ENCODE measurements around the gene COMMD8.

DNA sequence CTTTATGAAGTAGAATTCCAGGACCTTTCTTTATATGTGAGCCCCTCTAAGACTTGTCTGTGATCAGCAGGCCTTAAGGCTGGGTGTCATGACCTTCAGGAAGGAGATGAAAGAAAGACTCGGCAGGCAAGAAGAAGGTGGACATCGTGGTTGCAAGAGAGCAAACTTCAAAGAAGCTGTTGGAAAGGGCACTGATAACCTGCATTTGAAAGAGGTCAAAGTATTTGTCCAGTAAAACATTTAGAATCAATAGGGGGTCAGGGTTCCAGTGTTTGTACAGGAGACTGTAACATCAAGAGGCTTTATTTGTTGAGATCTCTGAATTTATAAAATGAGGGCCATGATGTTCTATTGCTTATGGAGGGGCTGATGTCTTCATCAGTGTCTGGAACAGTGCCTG lies 44.2 kb downstream of the COMMD8 start:
- TF ChIP-seq POLR2AphosphoS5 (IDR thresholded peaks at IDR 0.05; ENCODE audit: borderline replicate concordance, low read depth, low read length) (no peak), EZH2 (IDR thresholded peaks at IDR 0.05) (no peak), FOXP2 (optimal IDR thresholded peaks at IDR 0.05; ENCODE audit: control extremely low read depth, extremely low read length, insufficient read depth) (no peak)

All from SK-N-MC (cell line).